Psoas muscle (tissue), 8 donors: ENCODE results near the gene EXO5. TPM values are rescaled to one million over a fixed set of nuclear protein-coding genes. Genes with fewer than 3 reads are reported as not detected.
"Not testable (repeated sequence)": the region's sequence is repeated elsewhere in the genome, so short reads cannot be mapped to it uniquely, and the experiment has no call there.

Experiments used
- ATAC-seq, 4 donors: fragments of 200-7000 bp; cut with Tn5 transposase; one replicate each; pipeline ENCODE4 v1.9.1; 2020; ENCODE audit warnings: moderate library complexity in 3 of 4, mild to moderate bottlenecking in 2 of 4
- DNase-seq, 2 donors: peaks; one replicate each; pipeline ENCODE4 v3.0.0-alpha.2; 2020
- H3K27ac ChIP-seq: fragments of 200-600 bp; one replicate; pipeline ENCODE4 v1.8.0; 2022
- H3K27me3 ChIP-seq, 3 donors: fragments of 200-600 bp in 1 of 3; one replicate each; pipeline versions ENCODE4 v1.6.1 to v1.8.0; 2013 to 2022; ENCODE audit warnings: low read length in 2 of 3, mild to moderate bottlenecking in 2 of 3, moderate library complexity in 1 of 3; ENCODE audit not compliant: insufficient read depth in 3 of 3
- H3K36me3 ChIP-seq, 2 donors: fragments of 200-600 bp in 1 of 2; one replicate each; pipeline versions ENCODE4 v1.6.1 to v1.8.0; 2013 to 2022; ENCODE audit warnings: low read depth in 1 of 2, mild to moderate bottlenecking in 1 of 2, moderate library complexity in 1 of 2; ENCODE audit not compliant: insufficient read depth in 1 of 2
- H3K4me1 ChIP-seq: fragments of 200-600 bp; one replicate; pipeline ENCODE4 v1.8.0; 2022
- H3K4me3 ChIP-seq: fragments of 200-600 bp; one replicate; pipeline ENCODE4 v1.8.0; 2022; ENCODE audit warnings: mild to moderate bottlenecking
- H3K9me3 ChIP-seq: fragments of 200-600 bp; one replicate; pipeline ENCODE4 v1.8.0; 2022
- WGBS, 3 donors: extraction: QIAGEN DNeasy Blood & Tissue Kit; methylation state at CpG; one replicate each; pipeline versions ENCODE4 v1.1.6 to v1.1.7; 2013; 5-methylcytosine and 5-hydroxymethylcytosine counted together
- intact Hi-C, 2 donors: fragments of 100-400 bp; cut with DNase I; formaldehyde crosslinking; loops; one replicate each; pipeline versions ENCODE4 v1.11.0 to v1.14.2; 2022
- polyA plus RNA-seq, 3 donors: library from polyadenylated mRNA; stranded (reverse); fragments of 200-250 nt; gene quantifications; one replicate each; pipeline ENCODE4 v1.2.3, GENCODE V29; 2013
- total RNA-seq, 4 donors: library from RNA; stranded (reverse); fragmentation: NEBNext Ultra II Directional in 2 of 4; extraction: Animal tissue kit (Norgen Biotek cat#: 25700) in 2 of 4; gene quantifications; one replicate each; pipeline versions ENCODE4 v1.2.1 to v1.2.4, GENCODE V29; 2021 to 2023
- TF ChIP-seq, protein P1 (sequence below): fragments of 200-600 bp; IDR thresholded peaks from one replicate; pipeline ENCODE4 v1.8.0; 2022; ENCODE audit warnings: antibody characterized with exemption
- donor health status: healthy with polysubstance abuse.
- donor health status: DM: no; HTN: no; CAD: no; lungs with moderate emphysema.
- donor health status: Bipolar disorder and iron deficiency.
- donor health status: healthy.
- donor health status: DM: yes; HTN: yes; CAD: no.
- donor health status: DM: no; HTN: no; CAD: no.
- donor health status: DM: no; HTN: no; CAD: no.
- donor health status: DM: yes; HTN: yes; CAD: no.

Gene EXO5
- total and polyA plus RNA-seq, 7 donors = 2.2 to 8.5 (median 3.2) TPM

DNA sequence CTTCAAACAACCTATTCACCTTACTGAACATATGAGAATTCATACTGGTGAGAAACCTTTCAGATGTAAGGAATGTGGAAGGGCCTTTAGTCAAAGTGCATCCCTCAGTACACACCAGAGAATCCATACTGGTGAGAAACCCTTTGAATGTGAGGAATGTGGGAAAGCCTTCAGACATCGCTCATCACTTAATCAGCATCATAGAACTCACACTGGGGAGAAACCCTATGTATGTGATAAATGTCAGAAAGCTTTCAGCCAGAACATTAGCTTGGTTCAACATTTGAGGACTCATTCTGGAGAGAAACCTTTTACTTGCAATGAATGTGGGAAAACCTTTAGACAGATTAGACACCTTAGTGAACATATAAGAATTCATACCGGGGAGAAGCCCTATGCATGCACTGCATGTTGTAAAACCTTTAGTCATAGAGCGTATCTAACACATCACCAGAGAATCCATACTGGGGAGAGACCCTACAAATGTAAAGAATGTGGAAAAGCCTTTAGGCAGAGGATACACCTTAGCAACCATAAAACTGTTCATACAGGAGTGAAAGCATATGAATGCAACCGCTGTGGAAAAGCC is 13.2 kb upstream of the EXO5 start:
- Histone ChIP-seq H3K9me3 (peaks cover 69% of the 10 kb centered on the region), H3K27me3 (no peaks in the 10 kb centered on the region), H3K4me1 (no peaks in the 10 kb centered on the region), H3K27ac (no peak overlapping the region), H3K36me3 (peaks cover 12 to 25% of the 10 kb centered on the region in 2 donors), H3K4me3 (no peak overlapping the region)
- TF ChIP-seq, protein P1, sequence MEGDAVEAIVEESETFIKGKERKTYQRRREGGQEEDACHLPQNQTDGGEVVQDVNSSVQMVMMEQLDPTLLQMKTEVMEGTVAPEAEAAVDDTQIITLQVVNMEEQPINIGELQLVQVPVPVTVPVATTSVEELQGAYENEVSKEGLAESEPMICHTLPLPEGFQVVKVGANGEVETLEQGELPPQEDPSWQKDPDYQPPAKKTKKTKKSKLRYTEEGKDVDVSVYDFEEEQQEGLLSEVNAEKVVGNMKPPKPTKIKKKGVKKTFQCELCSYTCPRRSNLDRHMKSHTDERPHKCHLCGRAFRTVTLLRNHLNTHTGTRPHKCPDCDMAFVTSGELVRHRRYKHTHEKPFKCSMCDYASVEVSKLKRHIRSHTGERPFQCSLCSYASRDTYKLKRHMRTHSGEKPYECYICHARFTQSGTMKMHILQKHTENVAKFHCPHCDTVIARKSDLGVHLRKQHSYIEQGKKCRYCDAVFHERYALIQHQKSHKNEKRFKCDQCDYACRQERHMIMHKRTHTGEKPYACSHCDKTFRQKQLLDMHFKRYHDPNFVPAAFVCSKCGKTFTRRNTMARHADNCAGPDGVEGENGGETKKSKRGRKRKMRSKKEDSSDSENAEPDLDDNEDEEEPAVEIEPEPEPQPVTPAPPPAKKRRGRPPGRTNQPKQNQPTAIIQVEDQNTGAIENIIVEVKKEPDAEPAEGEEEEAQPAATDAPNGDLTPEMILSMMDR = no peak
- no peak for ATAC-seq
- DNase-seq = no peak
- WGBS, 3 donors = 96 to 98% (median 97%) methylated on average over 4 of the region's 4 CpGs
- intact Hi-C loops = no loop called here

DNA sequence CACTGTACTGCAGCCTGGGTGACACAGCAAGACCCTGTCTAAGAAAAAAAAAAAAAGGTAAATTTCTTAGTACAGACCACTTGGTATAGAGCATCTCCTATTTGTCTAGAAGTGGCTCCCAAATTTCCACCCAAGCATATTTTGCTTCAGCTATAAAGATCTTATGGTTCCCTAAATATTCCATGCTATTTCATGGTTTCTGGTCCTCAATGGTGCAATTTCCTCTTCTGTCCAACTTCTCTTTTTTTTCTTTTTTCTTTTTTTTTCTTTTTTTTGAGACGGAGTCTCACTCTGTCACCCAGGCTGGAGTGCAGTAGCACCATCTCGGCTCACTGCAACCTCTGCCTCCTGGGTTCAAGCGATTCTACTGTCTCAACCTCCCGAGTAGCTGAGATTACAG is 5.9 kb upstream of the EXO5 start:
- H3K4me3 ChIP-seq, H3K27me3 ChIP-seq, DNase-seq, intact Hi-C loops, H3K36me3 ChIP-seq, H3K27ac ChIP-seq, ATAC-seq, H3K4me1 ChIP-seq: not testable (repeated sequence)
- peaks cover 36% of the 10 kb centered on the region for H3K9me3 ChIP-seq
- 98 to 99% (median 99%) methylated on average over 4 of the region's 4 CpGs for WGBS, 3 donors

DNA sequence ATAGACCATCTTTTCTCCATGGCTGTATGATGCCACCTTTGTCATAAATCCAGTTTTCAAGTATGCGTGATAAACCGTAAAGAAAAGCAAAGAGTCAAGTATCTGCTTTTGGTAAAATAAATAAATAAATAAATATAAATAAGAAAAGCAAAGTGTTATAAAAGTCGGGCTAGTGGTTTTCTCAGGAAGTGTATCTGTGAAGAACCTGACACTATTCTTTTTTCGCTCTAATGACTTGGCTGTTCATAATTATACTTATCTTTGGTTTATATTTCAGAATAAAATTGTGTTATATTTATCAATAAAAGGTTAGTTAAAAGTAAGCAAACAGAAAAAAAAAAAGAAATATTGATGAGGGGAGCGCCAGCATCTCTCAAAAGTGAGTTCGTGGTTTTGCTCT is 594 bp upstream of the EXO5 start:
- ATAC-seq = no peak
- H3K27me3 ChIP-seq = no peaks in the 10 kb centered on the region
- peaks cover 8% of the 10 kb centered on the region for H3K9me3 ChIP-seq
- peak overlapping the region; percentile 94 for H3K4me3 ChIP-seq
- H3K27ac ChIP-seq = peak overlapping the region; percentile 78
- TF ChIP-seq, protein P1 = no peak
- no peaks in the 10 kb centered on the region for H3K36me3 ChIP-seq
- no peak for DNase-seq
- intact Hi-C loops = no loop called here
- 60 to 65% (median 62%) methylated on average over 6 of the region's 6 CpGs for WGBS, 3 donors
- peaks cover 9% of the 10 kb centered on the region for H3K4me1 ChIP-seq

DNA sequence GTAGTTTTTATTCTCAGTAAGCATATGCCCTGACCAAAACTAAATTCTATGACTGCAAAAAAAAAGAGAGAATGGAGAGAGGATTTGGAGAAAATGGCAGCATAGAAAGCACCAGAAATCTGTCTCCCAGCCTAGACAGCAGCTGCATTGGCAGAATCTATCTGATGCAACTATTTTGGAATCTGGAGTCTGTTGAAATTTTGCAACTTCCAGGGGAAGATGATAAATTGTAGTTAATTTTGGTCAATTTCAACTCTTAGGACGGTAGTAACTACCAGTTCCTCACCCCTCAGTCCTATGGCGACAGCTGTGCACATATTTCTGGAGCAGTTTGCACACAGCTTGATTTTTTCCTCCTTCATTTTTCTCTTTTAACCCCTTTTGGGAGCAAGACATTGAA is 10.9 kb downstream of the EXO5 start:
- 27 to 56% (median 31%) methylated on average over 2 of the region's 2 CpGs for whole genome bisulfite sequencing, 3 donors
- H3K4me1 ChIP-seq = no peaks in the 10 kb centered on the region

GRCh38 chr1:40530735-40531380 is 22.3 kb downstream of the EXO5 start:
- Histone ChIP-seq H3K9me3 (no peaks in the 10 kb centered on the region), H3K4me3 (peak overlapping the region; percentile 71), H3K4me1 (peaks cover 19% of the 10 kb centered on the region), H3K27me3 (no peaks in the 10 kb centered on the region), H3K36me3 (peaks cover 0 to 12% of the 10 kb centered on the region in 2 donors), H3K27ac (peak overlapping the region; percentile 96)
- intact Hi-C loops = no loop called here
- WGBS, 3 donors = 17 to 38% (median 26%) methylated on average over 5 of the region's 5 CpGs
- ATAC-seq (peak; percentile 16 to 67 (median 48)), DNase-seq (no peak)
- TF ChIP-seq, protein P1 = no peak

More for the DNA sequence above, 10.9 kb downstream of the EXO5 start:
- Histone ChIP-seq H3K27ac (no peak overlapping the region), H3K36me3 (peaks cover 5 to 18% of the 10 kb centered on the region in 2 donors), H3K4me3 (no peak overlapping the region), H3K9me3 (peaks cover 6% of the 10 kb centered on the region), H3K27me3 (no peaks in the 10 kb centered on the region)
- intact Hi-C loops = no loop called here
- TF ChIP-seq, protein P1 = no peak
- ATAC-seq = no peak
- DNase-seq = no peak
